GM18502 (cell line): ENCODE measurements around the gene R3HDM1.

Experiments
- ATAC-seq: cut with Tn5 transposase; IDR thresholded peaks from one replicate; pipeline ENCODE4 v1.9.1; 2021; ENCODE audit warnings: mild to moderate bottlenecking; ENCODE audit not compliant: unreplicated experiment, poor library complexity

R3HDM1 gene

DNA sequence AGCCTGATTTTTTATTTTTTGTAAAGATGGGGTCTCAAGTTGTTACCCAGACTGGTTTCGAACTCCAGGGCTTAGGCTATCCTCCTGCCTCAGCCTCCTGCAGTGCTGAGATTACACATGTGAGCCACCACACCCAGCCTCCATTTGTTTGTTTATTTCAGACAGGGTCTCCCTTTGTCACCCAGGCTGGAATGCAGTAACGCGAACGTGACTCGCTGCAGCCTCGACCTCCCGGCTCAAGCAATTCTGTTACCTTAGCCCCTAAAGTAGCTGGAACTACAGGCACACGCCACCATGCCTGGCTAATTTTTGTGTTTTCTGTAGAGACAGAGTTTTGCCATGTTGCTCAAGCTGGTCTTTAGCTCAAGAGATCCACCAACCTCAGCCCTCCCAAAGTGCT lies 237.6 kb downstream of the R3HDM1 start:
- no peak for ATAC-seq

DNA sequence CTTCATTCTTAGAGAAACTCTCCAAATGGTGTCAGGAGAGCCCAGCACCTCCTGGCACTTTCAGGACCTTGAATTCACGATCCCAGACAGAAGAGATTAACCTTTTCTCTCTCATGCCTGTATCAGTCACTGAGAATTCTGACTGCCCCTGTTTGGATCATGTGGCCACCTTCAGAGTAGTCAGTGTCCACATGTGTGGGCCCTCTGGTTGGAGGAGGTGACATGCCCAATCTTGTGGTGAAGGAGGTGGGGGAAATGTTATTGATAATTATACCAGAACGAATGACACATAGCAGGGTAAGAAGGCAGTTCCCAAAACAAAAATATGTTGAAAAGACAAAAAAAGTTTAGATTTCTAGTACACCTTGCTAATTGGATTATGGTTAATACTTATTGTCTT lies 242.0 kb downstream of the R3HDM1 start:
- no peak for ATAC-seq

DNA sequence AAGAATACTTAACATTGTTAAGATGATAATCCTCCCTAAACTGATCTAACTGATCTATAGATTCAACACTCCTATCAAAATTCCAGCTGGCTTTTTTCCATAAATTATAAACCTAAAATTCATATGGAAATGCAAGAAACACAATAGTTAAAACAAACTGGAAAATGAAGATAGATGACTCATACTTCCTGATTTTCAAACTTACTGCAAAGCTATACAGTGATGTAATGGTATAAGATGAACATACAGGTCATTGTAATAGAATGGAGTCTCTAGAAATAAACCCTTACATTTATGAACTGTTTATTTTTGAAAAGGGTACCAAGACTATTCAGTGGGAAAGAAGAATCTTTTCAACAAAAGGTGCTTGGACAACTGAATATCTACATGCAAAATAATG lies 242.6 kb downstream of the R3HDM1 start:
- ATAC-seq = no peak
